Measurements from ENCODE around the gene RBM33.
A peak's percentile ranks its signal among the peaks of the same experiment; 100 is the strongest.
"Not testable (repeated sequence)": the region's sequence is repeated elsewhere in the genome, so short reads cannot be mapped to it uniquely, and the experiment has no call there.

RBM33 gene

GRCh38 chr7:155665079-155665956 is 20.9 kb downstream of the RBM33 start:
- no peak for DNase-seq (ENCODE audit: low spot score)

DNA sequence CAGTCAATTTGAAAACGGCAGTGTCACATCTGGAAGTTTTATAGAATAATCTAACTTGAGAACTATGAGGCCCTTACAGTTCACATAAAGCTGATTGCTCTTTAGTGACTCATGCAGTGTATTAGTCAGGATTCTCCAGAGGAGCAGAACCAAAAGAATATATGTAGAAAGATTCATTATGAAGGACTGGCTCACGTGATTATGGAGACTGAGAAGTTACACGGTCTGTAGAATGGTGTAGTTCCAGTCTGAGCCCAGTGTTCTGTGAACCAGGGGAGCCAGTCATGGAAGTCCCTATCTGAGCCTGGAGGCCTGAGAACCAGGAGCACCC is 21.5 kb downstream of the RBM33 start:
- peak; percentile 26 for DNase-seq (ENCODE audit: low spot score)

- no peak for DNase-seq (ENCODE audit: low spot score)
These were observed 22.9 kb downstream of the RBM33 start for GRCh38 chr7:155667241-155667829.

GRCh38 chr7:155669717-155670505 is 25.4 kb downstream of the RBM33 start:
- DNase-seq (ENCODE audit: low spot score) = no peak

GRCh38 chr7:155670521-155670920 is 26.1 kb downstream of the RBM33 start:
- no peak for DNase-seq (ENCODE audit: low spot score)

GRCh38 chr7:155674556-155674955 is 30.1 kb downstream of the RBM33 start:
- DNase-seq (ENCODE audit: low spot score) = no peak

DNA sequence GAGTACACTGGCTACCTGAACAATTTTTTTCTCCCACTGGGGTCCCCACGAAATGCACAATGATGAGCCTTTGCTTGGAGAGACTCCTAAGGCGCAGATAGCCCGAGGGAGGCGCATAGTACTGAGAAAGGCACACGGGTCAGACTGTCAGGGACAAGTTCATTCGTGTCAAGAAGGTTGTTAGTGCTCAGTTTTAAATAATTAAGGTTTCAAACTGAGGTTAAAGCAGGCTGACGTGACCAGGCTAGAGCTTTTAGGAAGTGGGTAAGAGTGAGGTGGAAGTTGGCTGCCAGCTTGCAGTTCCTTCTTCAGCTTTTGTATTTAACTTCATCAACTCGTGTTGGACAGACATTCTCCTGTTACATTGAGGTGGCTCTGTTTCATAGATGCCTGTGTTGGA is 31.6 kb downstream of the RBM33 start:
- DNase-seq (ENCODE audit: low spot score) = no peak

- no peak for DNase-seq (ENCODE audit: low spot score)
These were observed 33.2 kb downstream of the RBM33 start for GRCh38 chr7:155677688-155678087.

GRCh38 chr7:155680124-155680523 is 35.7 kb downstream of the RBM33 start:
- DNase-seq (ENCODE audit: low spot score) = no peak

DNA sequence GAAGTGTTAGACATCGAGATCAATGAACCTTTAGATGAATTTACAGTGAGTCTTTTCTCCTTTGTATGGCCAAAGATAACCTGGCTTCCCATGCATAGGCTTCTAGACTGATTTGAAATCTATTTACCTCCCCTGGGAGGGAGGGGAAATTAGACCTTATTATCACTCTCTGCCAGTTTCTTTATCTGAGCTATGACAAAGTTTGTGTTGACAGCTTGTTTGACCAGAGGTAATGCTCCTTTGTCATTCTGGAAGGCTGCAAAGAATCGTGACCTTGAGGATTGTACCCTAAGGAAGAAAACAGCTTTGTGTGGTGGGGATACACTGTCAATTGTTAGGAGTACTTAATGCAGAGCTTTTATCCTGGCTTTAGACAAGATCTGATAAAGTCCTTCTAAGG is 36.4 kb downstream of the RBM33 start:
- no peak for DNase-seq (ENCODE audit: low spot score)

DNA sequence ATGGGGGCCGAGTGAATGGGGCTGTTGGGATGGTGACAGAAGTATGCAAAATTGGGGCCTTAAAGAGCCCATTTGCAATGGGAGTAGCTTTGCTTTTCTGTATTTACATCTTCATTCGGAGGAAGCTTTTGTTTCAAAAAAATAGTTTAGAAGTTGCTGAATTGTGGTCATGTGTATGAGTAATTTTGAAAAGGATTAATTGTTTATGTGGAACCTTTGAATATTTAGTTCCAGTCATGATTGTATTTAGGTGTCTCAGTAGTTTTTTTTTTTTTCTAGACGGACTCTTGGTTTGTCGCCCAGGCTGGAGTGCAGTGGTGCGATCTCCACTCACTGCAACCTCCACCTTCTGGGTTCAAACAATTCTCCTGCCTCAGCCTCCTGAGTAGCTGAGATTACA is 37.2 kb downstream of the RBM33 start:
- DNase-seq (ENCODE audit: low spot score) = no peak

- DNase-seq (ENCODE audit: low spot score) = no peak
These were observed 38.0 kb downstream of the RBM33 start for GRCh38 chr7:155682484-155682883.

- DNase-seq (ENCODE audit: low spot score) = no peak
These were observed 38.6 kb downstream of the RBM33 start for GRCh38 chr7:155683098-155683497.

DNA sequence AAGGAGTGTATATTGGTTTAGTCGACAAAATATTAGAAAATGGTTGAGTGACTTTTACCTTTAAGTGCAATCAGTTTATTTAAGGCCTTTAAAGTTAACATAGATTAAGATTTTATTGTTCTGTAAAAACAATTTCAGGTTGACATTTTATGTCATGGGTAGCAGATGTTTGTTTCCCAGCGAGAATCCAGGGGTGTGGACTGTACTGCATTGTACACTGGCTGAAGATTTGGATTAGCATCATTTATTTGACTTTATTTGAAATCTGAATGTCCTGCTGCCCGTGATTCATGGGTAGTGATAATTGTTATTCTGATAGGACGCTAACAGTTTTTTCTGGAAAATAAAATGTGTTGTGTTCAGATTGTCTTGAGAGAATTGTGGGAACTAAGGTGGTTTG is 39.3 kb downstream of the RBM33 start:
- no peak for DNase-seq (ENCODE audit: low spot score)

DNA sequence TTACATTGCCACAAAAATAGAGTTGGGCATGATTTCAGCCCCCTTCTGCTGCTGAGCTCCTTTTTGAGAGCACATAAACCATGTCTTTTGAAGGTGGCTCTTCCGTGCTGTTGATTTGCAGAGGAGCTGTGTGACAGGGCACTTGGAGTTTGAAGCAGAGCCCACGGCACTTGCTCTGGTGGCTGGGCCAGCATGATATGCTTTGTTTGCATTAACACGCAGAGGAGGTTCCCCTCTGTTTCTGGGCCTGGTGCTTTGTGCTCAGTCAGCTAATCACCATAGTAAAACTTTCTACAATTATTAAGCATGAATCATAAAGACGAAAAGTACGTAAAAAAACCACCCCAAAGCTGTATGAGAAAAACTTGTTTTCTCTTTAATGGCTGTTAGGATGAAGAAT is 40.1 kb downstream of the RBM33 start:
- no peak for DNase-seq (ENCODE audit: low spot score)

GRCh38 chr7:155685070-155685790 is 40.8 kb downstream of the RBM33 start:
- DNase-seq (ENCODE audit: low spot score) = no peak

- no peak for DNase-seq (ENCODE audit: low spot score)
These were observed 41.3 kb downstream of the RBM33 start for GRCh38 chr7:155685791-155686160.

DNA sequence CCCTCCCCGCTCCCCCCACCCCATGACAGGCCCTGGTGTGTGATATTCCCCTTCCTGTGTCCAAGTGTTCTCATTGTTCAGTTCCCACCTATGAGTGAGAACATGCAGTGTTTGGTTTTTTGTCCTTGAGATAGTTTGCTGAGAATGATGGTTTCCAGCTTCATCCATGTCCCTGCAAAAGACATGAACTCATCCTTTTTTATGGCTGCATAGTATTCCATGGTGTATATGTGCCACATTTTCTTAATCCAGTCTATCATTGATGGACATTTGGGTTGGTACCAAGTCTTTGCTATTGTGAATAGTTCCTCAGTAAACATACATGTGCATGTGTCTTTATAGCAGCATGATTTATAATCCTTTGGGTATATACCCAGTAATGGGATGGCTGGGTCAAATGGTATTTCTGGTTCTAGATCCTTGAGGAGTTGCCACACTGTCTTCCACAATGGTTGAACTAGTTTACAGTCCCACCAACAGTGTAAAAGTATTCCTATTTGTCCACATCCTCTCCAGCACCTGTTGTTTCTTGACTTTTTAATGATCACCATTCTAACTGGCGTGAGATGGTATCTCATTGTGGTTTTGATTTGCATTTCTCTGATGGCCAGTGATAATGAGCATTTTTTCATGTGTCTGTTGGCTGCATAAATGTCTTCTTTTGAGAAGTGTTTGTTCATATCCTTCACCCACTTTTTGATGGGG is 42.3 kb downstream of the RBM33 start:
- DNase-seq (ENCODE audit: low spot score) = not testable (repeated sequence)

DNA sequence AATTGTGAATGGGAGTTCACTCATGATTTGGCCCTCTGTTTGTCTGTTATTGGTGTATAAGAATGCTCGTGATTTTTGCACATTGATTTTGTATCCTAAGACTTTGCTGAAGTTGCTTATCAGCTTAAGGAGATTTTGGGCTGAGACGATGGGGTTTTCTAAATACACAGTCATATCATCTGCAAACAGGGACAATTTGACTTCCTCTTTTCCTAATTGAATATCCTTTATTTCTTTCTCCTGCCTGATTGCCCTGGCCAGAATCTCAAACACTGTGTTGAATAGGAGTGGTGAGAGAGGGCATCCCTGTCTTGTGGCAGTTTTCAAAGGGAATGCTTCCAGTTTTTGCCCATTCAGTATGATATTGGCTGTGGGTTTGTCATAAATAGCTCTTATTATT is 43.8 kb downstream of the RBM33 start:
- not testable (repeated sequence) for DNase-seq (ENCODE audit: low spot score)

DNA sequence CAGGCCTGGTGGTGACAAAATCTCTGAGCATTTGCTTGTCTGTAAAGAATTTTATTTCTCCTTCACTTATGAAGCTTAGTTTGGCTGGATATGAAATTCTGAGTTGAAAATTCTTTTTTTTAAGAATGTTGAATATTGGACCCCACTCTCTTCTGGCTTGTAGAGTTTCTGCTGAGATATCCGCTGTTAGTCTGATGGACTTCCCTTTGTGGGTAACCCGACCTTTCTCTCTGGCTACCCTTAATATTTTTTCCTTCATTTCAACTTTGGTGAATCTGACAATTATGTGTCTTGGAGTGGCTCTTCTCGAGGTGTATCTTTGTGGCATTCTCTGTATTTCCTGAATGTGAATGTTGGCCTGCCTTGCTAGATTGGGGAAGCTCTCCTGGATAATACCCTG is 46.2 kb downstream of the RBM33 start:
- DNase-seq (ENCODE audit: low spot score) = not testable (repeated sequence)

DNA sequence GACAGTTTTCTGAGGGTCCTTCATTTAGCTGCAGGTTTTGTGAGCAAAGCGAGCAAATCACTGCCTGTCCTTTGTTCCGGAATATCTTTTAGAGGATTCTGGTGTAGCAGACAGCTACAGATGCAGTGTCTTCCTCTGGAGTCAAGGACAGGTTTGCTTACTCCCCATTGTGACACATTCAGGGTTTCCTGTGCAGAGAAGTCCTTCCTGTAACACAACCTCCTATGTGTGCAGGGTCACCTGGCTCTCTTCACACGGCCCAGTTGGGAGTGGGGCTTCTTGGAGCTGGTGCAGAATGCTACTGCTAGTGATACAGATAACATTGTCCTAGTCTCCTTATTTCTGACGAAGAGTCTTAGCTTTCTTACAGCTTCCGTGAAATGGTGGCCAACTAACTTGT is 47.9 kb downstream of the RBM33 start:
- DNase-seq (ENCODE audit: low spot score) = no peak

- DNase-seq (ENCODE audit: low spot score) = no peak
These were observed 49.4 kb downstream of the RBM33 start for GRCh38 chr7:155693826-155694225.
